HG02571 (cell line): ENCODE results near the gene SKIDA1.

ENCODE experiments used
- ATAC-seq: cut with Tn5 transposase; IDR thresholded peaks from one replicate; pipeline ENCODE4 v1.9.1; 2021; ENCODE audit warnings: mild to moderate bottlenecking, moderate library complexity; ENCODE audit not compliant: unreplicated experiment

Gene SKIDA1

DNA sequence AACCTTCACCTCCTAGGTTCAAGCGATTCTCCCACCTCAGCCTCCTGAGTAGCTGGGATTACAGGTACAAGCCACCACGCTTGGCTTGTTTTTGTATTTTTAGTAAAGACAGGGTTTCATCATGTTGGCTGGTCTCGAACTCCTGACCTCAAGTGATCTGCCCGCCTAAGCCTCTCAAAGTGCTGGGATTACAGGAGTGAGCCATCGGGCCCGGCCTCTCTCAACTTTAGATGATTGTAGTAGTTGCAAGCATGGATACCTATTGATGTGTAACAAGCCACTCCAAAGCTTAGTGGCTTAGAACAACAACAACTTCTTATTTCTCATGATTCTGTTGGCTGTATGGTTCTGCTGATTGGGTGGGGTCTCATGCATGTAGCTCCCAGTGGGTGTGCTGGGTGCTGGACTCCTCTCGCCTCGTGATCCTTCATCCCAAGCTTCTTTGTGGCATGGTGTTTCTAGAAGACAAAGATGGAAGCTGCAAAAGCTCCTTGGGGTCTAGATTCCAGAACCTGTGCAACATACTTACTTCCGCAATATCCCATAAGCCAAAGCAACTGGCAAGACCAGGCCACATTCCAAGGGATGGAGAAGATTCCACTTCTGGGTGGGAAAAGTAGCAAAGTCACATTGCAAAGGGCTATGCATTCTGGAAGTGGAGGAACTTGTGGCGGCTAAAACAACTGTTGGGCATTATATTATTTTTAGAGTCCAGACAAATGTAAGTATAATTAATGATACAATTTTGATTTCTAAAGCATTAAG is 37.9 kb downstream of the SKIDA1 start:
- ATAC-seq, result no peak

- no peak for ATAC-seq
Measured at GRCh38 chr10:21482821-21483220, 42.7 kb downstream of the SKIDA1 start.

- no peak for ATAC-seq
Measured at GRCh38 chr10:21481407-21481806, 44.1 kb downstream of the SKIDA1 start.

DNA sequence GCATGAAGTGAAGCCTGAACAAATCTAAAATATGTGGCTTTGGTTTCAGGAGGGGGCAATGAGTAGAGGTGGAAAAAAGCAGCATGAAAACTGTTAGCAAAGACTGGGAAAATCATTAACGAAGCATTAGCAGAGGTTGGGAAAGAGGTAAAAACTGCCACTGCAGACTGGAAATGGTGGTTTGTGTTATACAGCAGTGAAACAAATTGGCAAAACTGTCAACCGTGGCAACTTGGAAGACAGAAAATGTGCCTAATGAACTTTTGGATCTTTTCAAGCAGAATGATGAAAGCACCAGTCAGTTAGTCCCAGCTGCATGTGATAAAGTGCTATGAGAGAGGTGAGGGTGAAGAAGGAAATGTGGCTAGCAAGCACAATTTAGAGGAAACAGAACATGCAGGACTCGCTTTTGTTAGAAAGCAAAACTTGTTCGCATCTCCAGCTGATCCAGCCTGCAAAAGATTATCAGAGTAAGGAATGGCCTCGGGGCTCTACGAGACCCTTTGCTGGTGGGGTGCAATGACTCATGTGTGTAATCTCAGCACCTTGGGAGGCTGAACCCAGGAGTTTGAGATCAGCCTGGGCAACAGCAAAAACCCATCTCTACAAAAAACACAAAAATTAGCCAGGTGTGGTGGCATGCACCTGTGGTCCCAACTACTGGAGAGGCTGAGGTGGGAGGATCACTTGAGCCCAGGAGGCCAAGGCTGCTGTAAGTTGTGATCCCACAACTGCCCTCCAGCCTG is 45.7 kb downstream of the SKIDA1 start:
- ATAC-seq, result no peak

GRCh38 chr10:21475393-21475792 is 50.1 kb downstream of the SKIDA1 start:
- ATAC-seq, result no peak

DNA sequence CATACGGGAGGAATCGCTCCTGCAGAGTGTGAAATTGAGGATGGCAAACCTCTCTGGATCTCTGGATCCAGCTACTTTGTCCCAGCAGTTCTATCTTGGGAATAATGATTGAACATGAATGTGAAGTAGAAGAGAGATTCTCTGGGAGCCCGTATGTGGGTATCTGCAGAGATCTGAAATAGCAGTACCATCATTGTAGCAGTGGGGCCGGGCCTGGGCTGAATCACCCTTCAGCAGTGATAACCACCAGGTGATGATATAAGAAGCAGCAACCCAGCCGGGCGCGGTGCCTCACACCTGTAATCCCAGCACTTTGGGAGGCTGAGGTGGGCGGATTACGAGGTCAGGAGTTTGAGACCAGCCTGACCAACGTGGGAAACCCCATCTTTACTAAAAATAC is 51.9 kb downstream of the SKIDA1 start:
- ATAC-seq, result no peak

- ATAC-seq, result no peak
Measured at GRCh38 chr10:21473135-21473534, 52.3 kb downstream of the SKIDA1 start.

DNA sequence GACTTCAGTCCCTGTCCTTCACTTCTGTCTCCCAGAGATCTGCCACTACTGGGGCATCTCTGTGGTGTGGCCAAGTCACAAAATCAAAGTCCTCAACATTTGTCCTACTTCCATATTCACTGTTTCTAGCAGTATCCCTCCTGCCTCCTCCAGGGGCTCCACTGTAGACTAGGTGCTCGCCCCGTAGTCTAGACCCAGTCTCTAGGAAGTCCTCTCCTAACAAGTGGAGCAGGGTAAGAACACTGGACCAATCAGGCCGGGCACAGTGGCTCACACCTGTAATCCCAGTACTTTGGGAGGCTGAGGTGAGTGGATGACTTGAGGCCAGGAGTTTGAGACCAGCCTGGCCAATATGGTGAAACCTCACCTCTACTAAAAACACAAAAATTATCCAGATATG is 57.4 kb downstream of the SKIDA1 start:
- ATAC-seq, result no peak

DNA sequence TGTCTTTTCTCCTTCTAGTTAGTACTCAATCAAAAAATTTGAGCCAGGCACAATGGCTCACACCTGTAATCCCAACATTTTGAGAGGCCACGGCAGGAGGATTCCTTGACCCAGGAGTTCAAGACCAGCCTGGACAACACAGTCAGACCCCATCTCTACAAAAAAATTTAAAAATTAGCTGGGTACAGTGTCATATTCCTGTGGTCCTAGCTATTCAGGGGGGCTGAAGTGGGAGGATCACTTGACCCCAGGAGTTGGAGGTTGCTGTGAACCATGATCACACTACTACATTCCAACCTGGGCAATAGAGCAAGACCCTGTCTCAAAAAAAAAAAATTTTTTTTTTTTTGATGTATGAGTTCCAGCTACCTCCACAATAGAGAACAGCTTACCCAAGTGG is 57.8 kb downstream of the SKIDA1 start:
- no peak for ATAC-seq

GRCh38 chr10:21464134-21464533 is 61.3 kb downstream of the SKIDA1 start:
- ATAC-seq, result no peak
